ENCODE results near the gene FCHSD2.
"Not testable (repeated sequence)": the region's sequence is repeated elsewhere in the genome, so short reads cannot be mapped to it uniquely, and the experiment has no call there.

FCHSD2 gene

DNA sequence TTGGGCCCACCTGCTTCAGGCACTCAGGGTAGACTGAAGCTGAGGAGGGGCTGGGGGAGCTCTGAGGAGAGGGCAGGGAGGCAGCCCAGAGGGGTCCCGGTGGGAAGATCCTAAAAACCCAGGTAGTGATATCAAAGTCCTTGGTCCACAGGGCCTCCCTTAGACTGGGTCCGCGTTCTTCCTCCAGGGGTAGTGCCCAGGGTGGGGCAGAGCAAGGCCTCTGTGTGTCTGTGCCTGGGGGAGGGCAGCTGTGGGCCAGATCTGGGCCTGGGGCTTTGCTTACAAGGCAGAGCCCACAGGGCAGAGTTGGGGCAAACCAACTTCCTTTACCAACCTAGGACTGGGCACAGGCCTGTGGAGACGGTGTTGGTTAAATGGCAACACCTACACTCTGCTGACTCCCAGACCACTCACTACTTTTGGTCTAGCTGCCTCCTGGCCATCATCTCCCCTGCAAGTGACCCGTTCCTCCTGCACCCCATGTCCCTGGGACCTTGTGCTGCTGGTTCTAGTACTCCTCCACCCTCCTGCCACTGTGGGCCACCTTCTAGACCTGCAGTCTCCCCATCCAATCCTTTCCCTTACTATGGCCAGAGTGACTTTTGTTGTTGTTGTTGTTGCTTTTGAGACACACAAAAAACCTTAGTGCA lies 312.1 kb downstream of the FCHSD2 start:
- no peak for DNase-seq

- DNase-seq: no peak
Measured at GRCh38 chr11:72829178-72829577, 312.9 kb downstream of the FCHSD2 start.

GRCh38 chr11:72828692-72829101 lies 313.4 kb downstream of the FCHSD2 start:
- no peak for DNase-seq

- no peak for DNase-seq
Measured at GRCh38 chr11:72828081-72828567, 314.0 kb downstream of the FCHSD2 start.

- not testable (repeated sequence) for DNase-seq
Measured at GRCh38 chr11:72827656-72828055, 314.5 kb downstream of the FCHSD2 start.

- DNase-seq: no peak
Measured at GRCh38 chr11:72826942-72827480, 315.1 kb downstream of the FCHSD2 start.

DNA sequence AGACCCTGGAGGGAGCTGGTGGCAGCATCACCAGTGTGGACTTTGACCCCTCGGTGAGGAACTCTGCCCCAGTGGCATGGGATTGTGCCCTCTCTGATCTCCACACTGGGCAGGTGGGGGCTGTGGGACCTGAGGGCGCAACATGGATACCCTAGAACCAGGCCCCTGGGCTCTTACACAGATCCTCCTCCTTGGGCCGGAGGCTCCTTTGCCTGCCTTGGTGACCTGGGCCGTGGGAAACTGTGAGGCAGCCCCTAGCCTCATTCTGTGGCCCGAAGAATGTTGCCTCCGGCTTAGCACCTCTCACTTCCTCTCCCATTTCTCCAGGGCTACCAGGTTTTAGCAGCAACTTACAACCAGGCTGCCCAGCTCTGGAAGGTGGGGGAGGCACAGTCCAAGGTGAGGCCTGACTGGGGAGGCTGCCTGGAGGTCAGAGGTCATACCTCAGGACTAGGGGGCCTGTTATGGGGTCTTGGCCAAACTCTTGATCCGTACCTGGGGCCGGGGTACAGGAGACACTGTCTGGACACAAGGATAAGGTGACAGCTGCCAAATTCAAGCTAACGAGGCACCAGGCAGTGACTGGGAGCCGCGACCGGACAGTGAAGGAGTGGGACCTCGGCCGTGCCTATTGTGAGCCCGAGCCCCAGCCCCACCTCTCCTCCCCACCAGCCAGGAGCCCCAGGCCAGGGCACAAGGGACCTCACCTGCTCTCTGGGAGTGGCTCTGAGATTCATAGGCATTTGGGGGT lies 315.8 kb downstream of the FCHSD2 start:
- DNase-seq: no peak

DNA sequence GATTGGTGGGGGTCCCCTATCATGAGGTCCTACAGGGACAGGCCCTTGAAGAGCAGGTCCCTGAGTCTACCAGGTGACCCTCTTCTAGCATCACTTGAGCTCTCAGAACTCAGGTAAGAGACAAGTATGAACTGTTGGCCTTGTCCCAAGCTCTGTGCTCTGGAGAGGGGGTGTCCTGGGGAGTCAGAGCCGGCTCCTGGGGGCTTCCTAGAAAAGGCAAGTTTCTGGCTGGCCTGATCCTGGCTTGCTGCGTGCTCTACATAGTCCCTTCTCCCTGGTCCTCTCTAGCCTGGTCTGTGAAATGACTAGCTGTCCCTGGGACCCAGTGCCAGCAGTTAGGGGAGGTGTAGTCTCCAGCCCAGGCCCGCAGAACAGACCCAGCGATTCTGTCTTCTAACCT lies 316.5 kb downstream of the FCHSD2 start:
- DNase-seq: no peak

GRCh38 chr11:72824811-72825505 lies 317.2 kb downstream of the FCHSD2 start:
- no peak for DNase-seq

DNA sequence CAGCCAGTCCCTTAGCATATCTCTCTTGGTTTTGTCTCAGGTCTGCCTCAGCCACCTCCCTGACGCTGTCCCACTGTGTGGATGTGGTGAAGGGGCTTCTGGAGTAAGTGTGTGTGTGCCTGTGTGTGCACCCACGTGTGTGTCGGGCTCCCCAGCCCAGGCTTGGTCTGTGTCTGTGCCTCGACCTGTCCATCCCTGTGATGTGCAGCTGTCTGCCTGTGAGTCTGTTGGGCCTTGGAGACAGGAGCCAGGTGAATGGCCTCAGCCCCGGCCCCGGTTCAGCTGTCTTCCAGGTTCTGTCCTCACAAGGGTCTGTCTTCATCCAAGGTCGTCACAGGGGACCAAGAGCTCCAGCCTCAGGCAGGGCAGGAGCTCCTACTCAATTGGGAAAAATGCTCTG lies 318.1 kb downstream of the FCHSD2 start:
- DNase-seq: no peak

GRCh38 chr11:72823105-72823804 lies 318.9 kb downstream of the FCHSD2 start:
- no peak for DNase-seq

GRCh38 chr11:72821920-72822799 lies 320.0 kb downstream of the FCHSD2 start:
- DNase-seq: peak; percentile 89

- DNase-seq: no peak
Measured at GRCh38 chr11:72821221-72821919, 320.7 kb downstream of the FCHSD2 start.

GRCh38 chr11:72820439-72821139 lies 321.5 kb downstream of the FCHSD2 start:
- no peak for DNase-seq

GRCh38 chr11:72818971-72819370 lies 323.1 kb downstream of the FCHSD2 start:
- no peak for DNase-seq

GRCh38 chr11:72817966-72818365 lies 324.2 kb downstream of the FCHSD2 start:
- DNase-seq: no peak

GRCh38 chr11:72816404-72816990 lies 325.6 kb downstream of the FCHSD2 start:
- DNase-seq: no peak

DNA sequence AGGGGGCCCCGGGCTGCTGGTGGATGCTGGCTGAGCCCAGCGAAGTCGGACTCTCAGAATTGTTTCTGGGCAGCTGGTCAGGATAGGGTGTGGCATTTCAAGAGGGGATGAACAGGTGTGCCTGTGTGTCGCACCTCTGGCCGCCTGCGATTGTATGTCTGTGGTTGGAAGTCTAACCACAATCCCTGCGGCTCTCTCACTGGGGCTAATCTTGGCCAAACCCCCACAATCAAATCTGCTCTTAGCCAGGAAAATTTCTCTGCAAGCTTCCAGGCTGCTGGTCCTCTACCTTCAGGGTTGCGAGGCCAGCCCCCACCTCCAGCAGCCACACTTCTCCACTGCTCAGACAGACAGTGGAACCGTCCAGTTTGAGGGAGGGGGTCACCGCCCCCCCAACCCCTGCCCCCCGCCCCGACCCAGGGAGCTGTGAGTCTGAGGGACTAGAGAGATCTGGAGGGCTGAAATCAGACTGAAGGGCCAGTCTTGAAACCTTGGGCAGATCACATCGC lies 327.0 kb downstream of the FCHSD2 start:
- DNase-seq: no peak

GRCh38 chr11:72814286-72815109 lies 327.6 kb downstream of the FCHSD2 start, which contains the start of gene ATG16L2:
TSS of gene ATG16L2 (plus strand) at chr11:72814411. CDS start at chr11:72814446, 35 bp downstream.
- peak; percentile 93 for DNase-seq
